Superior temporal gyrus (tissue), 1 donor: ENCODE data around the gene DLG2.
"Not testable (repeated sequence)": the region's sequence is repeated elsewhere in the genome, so short reads cannot be mapped to it uniquely, and the experiment has no call there.

Source experiments
- DNase-seq: peaks from one replicate; pipeline ENCODE4 v3.0.0-alpha.2; 2016; ENCODE audit errors: extremely low spot score

DLG2 gene

GRCh38 chr11:84384731-84385130 lies 1242.4 kb downstream of the DLG2 start:
- DNase-seq, result peak; percentile 94

- no peak for DNase-seq
These were observed 1243.6 kb downstream of the DLG2 start for GRCh38 chr11:84383576-84383975.

DNA sequence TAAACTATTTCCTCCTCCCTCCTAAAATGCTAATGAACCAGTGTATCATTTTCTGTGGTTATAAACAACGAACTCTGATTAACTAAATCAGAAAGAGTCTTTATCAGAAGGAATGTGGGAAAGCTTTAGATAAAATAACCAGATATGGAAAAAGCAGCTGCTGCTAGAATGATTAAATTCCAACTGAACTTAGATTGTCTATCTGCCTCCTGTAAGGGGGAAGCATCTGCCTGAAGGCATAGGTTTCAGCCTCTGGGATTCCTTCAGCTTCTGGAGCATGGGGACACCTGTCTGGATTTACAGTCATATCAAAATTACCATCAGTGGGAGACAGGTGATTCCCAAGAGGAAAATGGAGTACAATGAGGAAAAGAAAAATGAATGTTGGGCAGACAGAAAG lies 1245.5 kb downstream of the DLG2 start:
- no peak for DNase-seq

DNA sequence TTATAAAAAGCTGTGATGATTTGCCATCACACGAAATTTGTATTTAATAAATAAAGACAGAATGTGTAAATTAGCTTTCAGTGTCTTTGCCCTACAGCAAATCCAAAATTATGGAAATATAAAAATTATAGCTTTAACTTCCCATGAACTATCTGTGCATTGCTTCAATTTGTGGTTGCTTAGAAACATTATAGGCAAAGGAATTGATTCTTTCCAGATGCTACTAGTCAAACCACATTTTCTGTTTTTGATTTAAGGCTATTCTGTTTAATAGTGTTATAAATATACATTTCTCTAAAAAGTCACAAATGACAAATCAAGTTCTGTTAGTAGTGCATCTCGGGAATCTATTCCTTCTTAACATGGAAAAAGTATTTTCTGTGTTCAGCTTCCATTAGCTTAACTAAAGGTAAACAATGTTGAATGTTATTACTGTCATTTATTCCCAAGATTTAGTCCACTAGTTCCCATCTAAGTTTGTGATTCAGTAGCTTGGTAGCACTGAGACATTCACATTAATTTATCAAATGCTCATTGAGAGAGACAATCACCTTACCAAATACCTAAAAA lies 1254.7 kb downstream of the DLG2 start:
- no peak for DNase-seq

DNA sequence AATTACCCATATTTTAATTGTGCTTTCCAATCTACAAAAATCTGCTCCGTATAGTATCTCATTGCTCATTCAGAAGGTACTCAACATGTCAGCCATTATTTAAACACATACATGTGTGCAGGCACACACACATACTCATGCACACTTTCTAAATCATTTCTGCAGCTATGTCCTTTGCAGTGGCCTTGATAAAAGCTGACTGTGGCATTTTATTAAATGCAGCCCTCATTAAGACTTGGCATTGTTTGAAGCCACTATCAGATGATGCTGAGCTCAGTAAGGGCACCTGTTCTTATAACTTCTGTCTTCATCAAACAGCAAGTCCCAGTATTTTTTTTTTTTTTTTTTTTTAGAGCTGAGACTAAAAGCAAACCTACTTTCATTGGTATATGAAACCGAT lies 1269.1 kb downstream of the DLG2 start:
- no peak for DNase-seq

- no peak for DNase-seq
These were observed 1271.2 kb downstream of the DLG2 start for GRCh38 chr11:84355911-84356310.

- no peak for DNase-seq
These were observed 1281.5 kb downstream of the DLG2 start for GRCh38 chr11:84345597-84345996.

GRCh38 chr11:84345027-84345426 lies 1282.1 kb downstream of the DLG2 start:
- no peak for DNase-seq

- DNase-seq, result no peak
These were observed 1287.3 kb downstream of the DLG2 start for GRCh38 chr11:84339796-84340195.

DNA sequence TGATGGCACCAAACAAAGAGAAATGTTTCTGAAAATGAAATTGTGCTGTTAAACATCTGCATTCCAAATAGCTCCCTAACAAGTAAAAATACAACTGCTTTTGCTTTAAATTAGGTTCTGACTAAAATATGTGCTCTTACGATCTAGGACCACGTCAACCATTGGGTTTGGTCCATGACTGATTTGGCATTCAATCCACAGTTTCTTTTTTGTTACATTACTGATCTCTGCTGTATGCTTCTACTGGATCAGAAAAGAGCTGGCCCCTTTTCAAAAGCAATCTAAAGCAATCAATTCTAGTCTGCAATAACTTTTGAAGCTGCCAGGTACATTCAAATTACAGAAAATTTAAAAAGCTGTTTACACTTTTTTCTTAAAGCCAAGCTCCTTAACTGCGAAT lies 1293.9 kb downstream of the DLG2 start:
- DNase-seq, result no peak

DNA sequence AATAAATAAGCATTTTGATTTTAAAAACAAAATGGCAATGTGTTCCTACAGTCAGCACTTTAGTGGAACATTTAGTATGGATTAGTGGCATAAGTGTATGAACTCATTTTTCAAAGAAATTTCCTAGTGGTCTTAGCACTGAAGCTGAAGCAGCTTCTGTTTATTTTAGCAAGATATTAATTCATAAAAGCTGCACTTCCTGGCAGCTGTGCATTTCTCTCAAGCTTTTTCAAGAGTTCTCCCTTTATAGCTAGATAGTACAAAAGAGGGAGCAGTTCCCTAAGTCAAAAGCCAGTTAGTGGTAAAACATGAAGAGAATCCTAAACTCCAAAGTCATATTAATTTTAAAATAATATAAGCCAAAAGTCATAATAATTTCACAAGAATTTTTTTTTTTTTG lies 1304.9 kb downstream of the DLG2 start:
- no peak for DNase-seq

DNA sequence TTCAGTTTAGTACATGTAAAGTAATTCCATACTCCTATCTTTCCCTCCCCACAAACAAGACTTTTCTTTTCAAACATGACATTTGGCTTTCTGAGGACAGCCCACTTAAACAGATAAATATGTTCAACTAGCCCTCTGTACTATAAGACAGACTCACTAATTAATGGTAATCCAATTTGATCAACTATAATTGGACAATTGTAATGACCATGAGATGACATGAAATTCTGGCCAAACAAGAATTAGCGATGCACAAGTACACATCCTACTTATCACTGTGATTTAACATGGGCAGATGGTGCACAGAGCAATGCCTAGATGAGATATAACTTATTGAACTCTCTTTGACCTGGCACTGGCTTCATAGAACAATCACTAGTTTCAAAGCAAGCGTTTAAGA lies 1307.3 kb downstream of the DLG2 start:
- DNase-seq, result no peak

DNA sequence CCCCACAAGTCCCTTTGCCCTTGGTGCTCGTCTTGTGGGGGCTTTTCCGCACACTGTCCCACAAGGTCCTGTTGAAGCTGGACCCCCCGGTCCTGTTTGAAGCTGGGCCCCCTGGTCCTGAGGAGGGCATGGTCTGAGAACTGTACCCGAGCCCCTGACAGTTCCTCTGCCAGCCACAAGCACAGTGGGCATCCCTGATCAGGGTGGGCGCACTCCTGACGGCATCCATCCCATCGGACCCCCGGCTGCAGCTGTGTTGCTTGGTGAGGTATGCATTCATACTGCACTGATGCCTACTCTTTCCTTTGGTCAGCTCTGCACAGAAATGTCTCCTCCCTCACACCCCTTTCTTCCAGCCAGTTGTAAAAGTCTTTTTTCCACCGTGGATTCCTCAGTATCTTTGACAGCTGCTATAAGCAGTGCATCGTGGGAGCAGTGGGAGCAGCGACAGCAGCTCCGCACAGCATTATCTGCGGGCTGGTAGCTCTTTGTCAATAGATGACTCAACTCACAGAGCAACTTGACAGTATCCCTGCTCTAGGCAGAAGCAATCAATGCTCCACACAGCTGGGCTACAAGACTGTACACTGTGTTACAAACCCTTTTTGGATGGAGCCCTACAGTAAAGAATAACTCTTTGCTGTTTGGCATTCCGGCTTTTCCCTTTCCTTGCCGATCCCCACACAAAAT lies 1310.1 kb downstream of the DLG2 start:
- peak; percentile 93 for DNase-seq

DNA sequence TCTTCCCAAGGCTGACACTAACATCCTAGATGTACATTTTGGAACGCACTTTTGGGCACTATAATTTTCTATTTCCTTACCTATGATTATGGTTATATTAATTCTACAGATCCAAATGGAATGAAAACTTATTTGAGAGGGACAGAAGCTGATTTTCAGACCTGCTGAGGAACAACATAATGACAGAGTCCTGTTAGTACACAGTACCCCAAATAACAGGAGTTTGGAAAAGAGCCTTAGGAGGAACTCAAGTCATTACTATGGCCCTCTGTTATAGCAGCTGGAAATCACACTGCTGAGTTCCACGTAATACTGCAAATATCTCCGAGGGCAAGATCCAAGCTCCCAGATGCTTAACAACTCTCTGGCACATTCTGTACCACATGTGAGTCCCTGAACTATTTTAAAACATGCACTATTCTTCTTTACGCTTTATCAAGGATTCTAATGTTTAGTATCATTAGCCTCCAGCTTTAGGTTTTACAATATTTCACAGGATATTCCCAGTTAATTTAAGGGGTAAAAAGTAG lies 1313.2 kb downstream of the DLG2 start:
- peak; percentile 77 for DNase-seq

DNA sequence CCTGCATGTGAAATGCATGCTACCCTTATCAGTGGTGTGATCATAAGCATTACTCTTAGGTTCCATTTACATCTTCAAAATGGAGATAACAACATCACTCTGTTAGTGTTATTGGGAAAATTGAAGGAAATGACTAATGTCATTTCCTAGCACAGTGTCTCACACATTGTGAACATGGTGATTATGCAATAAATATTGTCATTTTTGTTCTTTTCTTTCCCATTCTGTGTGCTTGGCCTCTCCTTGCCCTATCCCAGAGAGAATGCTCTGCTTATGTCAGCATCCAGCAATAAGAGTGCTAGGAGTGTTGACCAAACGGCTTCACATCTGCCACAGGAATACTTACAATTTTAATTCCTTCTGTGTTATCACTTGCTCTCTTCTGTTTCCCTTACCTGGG lies 1316.9 kb downstream of the DLG2 start:
- DNase-seq, result no peak

GRCh38 chr11:84308491-84308890 lies 1318.7 kb downstream of the DLG2 start:
- not testable (repeated sequence) for DNase-seq

DNA sequence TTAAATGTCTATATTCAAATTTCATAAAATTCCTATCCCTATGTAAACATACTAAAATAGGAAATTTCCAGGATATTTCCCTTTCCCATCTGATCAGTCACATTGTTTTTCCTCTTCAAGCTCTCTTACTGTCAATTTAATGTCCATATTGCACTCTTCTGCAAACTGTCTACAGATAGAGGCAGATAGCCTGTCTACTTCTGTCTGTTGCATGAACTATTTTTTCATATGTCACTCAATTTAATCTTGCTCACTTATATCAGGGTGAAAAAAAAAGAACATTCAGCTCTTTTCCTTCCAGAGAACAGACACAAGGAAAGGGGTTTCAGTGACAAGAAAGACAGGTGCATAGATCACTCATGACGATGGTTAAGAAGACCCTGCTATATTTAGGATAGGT lies 1327.1 kb downstream of the DLG2 start:
- no peak for DNase-seq

GRCh38 chr11:84297570-84297969 lies 1329.6 kb downstream of the DLG2 start:
- no peak for DNase-seq

DNA sequence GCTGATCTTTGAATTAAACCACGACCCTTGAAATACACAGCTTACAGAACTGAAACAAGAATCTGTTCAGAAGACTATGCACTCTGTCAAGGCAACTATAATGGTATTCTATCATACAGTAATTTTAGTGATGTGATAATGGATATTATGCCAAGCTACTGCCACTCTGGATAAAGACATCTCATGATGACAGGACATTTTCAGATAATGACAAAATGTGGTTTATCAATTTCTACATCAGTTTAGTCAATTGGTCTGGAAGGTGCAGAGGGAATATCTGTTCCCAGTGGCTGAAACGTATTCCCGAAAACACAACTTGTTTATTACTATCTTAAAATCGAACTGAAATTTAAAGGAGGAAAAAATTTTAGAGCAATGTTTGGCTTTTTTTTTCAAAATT lies 1331.3 kb downstream of the DLG2 start:
- no peak for DNase-seq

GRCh38 chr11:84292955-84293354 lies 1334.2 kb downstream of the DLG2 start:
- DNase-seq, result no peak

DNA sequence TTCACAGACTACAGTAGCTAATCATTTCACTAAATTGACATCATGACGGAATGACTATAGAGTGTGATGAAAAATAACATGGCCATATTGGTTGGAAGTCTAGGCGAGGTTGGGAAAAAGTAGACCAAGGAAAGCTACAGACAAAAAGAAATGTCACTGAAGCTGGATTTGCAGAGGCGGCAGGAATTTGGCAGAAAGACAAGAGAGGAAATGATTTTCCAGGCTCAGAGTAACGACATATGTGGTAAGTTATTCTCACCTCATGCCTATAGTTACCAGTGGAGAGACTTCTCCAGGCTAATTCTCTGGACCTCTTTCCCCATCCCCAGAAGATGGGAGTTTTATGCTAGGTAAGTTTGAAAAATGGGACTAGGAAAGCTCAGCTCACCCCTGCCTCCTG lies 1335.1 kb downstream of the DLG2 start:
- peak; percentile 58 for DNase-seq

DNA sequence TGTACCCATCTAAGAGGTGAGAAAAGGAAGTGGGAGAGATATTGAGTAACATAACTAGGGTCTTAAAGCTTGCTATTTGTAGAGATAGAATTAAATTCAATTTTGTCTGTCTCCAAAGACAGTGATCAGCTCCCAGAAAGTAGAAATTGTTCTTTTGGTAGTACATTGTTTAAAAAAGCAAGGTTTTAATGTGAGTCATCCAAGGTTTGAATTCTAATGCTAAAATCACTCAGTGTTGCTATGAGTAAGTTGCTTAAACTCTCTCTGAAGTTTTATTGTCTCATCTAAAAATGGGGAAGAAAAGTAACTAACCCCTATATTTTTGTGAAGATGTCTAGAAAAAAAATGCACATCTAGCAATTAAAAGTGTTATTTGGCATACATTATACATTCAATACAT lies 1336.5 kb downstream of the DLG2 start:
- DNase-seq, result peak; percentile 34

- DNase-seq, result peak; percentile 50
These were observed 1337.7 kb downstream of the DLG2 start for GRCh38 chr11:84289381-84289906.
